Measurements from ENCODE around the gene CTDSPL.
A peak's percentile ranks its signal among the peaks of the same experiment; 100 is the strongest.
"Not testable (repeated sequence)": the region's sequence is repeated elsewhere in the genome, so short reads cannot be mapped to it uniquely, and the experiment has no call there.

Gene CTDSPL

DNA sequence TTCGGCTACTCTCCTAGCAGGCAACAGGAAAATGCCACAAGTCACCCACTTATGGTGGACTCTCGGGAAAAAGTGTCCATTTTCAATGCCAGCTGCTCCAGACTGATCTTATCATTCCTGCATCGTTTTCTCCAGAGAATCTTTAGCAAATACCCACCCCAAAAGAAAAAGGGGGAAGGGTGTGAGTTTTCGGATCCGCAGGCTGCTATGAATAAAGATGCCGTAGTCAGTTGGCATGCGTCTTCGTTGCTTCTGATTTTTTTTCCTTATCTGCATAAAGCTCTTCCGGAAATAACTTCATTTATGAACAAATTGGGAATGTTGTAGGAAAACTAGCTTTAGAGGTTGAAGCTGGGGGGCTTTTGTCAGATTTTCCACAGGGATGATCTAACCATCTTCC, 106.5 kb downstream of the CTDSPL start:
- DNase-seq (ENCODE audit: low read depth in 2 of 2) = no peak

- DNase-seq (ENCODE audit: low read depth in 2 of 2) = no peak
These were observed 107.3 kb downstream of the CTDSPL start for GRCh38 chr3:37968813-37969595.

DNA sequence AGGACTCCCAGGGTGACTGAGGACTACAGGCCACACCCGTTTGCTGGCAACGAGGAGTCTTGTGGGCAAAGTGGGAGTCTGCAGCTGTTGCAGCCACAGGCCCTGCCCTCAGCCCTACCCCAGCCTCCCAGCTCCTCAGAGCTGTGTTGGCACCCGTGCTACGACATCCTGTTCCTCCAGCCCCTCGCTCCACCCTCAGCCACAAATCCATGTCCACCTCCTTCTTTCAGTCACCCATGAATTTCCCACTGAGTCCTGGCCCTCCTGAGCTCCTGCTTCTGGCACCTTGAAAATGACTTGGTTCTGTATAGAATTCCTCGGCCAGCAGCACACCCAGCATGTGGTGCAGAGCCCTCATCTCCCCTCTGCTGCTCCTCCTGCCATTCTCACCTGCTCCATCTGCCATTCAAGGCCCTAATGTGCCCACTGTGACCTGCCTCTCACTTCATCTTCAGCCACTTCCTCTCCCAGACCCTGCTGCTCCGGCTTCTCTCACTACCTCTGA, 108.0 kb downstream of the CTDSPL start:
- no peak for DNase-seq (ENCODE audit: low read depth in 2 of 2)

DNA sequence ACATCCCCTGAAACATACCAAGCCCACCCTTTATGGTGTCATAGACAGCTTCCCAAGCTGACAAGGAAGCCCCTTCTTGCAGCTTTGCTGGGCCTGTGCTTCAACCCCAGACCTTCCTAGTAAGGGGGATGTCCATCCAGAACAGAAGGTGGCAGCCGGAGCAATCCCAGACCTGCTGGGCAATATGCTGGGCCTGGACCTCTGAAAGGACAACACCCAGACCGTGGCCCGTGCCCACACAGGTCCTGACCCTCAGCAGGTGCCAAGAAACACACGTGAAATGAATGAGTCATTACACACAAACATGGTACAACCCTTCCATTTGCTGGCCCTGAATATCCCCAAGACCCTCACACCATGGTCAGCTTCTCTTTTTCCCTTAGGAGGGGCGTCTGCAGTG, 109.1 kb downstream of the CTDSPL start:
- no peak for DNase-seq (ENCODE audit: low read depth in 2 of 2)

DNA sequence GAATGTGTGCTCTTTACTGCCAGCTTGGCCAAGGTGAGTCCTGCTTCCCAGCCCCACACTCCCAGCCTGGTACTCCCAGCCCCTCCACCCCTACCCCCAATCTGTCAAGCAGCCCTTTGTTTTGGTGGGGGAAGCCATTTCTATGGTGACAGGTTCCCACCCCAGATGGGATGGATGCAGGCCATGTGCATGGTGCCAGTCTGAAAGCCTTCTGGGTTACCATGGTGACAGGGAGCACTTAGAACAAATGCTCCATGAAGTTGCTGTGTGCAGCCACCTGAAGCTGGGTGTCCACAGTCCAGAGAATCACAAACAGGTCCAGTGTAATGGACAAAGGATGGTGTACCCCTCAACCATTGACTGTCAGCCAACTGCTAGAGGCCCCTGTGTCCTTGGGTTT, 109.8 kb downstream of the CTDSPL start:
- DNase-seq (ENCODE audit: low read depth in 2 of 2) = no peak

- not testable (repeated sequence) for DNase-seq (ENCODE audit: low read depth in 2 of 2)
These were observed 110.4 kb downstream of the CTDSPL start for GRCh38 chr3:37972056-37972455.

- no peak for DNase-seq (ENCODE audit: low read depth in 2 of 2)
These were observed 111.8 kb downstream of the CTDSPL start for GRCh38 chr3:37973246-37974054.

DNA sequence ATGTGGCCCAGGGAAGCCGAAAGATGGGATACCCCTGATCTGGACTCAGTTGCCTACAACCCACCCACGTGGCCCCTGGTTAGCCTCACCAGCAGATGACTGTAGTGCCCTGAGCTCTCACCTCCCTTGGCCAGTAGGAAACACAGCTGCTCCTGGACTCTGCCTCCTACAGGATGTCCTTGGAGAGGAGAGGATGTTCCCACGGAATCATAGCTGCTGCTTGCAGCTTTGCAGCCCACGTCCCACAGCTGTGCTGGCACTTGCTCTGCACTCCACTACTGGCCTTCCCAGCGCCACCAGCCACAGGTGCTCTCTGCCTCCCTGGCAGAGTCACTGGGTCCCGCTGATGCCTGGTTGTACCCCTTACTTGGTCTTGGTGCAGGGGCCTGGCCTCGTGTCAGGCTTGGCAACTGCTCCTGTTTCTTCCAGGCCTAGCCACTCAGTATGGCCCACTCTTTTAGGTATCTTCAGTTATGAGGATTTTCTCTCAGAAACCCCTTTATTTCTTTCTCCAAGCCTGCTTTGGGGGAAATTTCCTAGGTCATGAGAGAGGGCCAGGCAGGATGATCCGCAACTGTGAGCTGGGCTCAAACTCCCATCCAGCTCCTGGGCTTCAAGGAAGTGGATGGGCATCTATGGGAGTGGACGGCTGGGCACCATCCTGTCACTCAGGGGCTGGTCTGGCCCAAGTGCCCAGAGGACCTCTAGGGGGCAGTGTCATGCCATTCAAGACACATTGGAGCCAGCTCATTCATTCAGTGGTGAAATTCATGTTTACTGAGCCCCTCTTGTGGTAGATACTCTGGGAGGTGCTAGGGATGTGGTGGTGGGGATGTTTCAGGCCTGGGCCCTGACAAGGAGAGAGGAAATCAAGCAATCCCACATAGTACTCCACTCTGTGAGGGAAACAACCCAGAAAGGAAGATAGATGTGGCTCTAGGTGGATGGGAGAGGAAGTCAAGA, 112.7 kb downstream of the CTDSPL start:
- peak; percentile 32 to 57 for DNase-seq (ENCODE audit: low read depth in 2 of 2)

- no peak for DNase-seq (ENCODE audit: low read depth in 2 of 2)
These were observed 118.1 kb downstream of the CTDSPL start for GRCh38 chr3:37979541-37980461.

- no peak for DNase-seq (ENCODE audit: low read depth in 2 of 2)
These were observed 119.0 kb downstream of the CTDSPL start for GRCh38 chr3:37980462-37981347.

- no peak for DNase-seq (ENCODE audit: low read depth in 2 of 2)
These were observed 119.6 kb downstream of the CTDSPL start for GRCh38 chr3:37981348-37981664.

- DNase-seq (ENCODE audit: low read depth in 2 of 2) = no peak
These were observed 120.7 kb downstream of the CTDSPL start for GRCh38 chr3:37982331-37982730.

GRCh38 chr3:37984051-37984450, 122.4 kb downstream of the CTDSPL start:
- no peak for DNase-seq (ENCODE audit: low read depth in 2 of 2)

- no peak for DNase-seq (ENCODE audit: low read depth in 2 of 2)
These were observed 122.9 kb downstream of the CTDSPL start for GRCh38 chr3:37984596-37984995.

DNA sequence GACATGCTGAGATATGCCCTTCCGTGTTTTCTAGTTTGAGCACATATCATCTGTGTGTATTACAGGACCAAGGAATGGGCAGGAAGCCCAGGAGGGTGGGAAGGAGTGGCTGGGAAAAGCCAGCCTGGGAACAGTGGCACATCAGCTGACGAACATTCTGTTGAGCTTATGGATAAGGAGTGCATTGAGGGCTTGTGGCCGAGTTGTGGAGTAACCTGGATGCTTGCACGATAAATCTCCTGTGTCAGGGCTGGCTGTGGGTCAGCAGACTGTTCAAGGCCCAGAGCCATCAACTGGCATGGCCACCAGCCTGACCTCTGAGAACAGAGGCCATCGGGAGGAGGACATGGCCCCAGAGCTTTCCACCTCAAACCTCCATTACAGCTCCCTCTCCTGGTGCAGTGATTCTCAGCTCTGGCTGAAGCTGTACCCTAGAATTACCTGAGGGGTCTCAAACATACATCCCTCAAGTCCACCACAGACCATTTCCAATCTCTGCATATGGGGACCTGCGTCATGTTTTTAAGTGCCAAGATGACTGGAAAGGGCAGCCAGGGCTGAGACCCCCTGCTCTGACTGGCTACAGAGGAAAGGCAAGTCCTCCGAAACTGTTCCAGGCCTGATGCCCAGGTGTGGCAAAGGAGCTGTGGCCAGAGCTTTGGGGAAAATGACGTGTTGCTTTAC, 124.1 kb downstream of the CTDSPL start:
- no peak for DNase-seq (ENCODE audit: low read depth in 2 of 2)

DNA sequence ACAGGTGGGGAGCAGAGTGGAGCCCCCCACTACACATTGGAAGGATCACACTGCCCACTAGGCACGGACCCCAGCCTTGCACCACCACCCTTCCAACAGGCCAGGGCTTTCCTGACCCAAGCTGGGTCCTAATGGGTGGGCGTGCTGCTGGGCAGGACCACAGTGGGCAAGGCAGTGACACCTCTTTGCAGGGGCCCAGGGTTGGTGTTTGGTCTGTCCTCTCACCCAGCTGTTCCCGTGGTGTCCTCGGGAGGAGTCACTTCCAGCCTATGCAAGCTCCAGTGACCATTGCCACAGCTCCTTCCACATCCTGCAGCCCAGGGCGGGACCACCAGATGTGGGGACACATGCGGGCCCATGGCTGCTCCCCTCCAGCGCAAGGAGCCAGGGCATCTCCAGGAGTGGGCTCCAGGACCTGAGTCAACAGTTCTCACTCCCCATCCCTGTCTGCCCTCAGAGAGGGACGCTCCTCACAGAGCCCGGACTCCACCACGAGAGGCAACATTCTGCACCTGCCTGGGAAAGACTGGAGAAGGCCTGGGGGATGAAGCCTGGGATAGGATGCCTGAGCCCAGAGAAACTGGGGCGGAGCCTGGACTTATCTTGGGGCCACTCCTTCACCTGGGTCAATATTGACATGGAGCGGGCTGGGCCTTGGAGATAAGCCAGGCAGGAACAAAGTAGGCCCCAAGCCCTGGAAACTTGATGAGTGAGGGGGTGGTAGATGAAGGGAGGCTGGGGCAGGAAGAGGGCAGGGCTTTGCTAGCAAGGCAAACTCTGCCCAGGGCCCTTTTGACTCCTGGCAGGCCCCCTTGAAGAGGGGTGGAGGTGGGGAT, 125.0 kb downstream of the CTDSPL start:
- DNase-seq (ENCODE audit: low read depth in 2 of 2) = no peak

- DNase-seq (ENCODE audit: low read depth in 2 of 2) = no peak
These were observed 125.6 kb downstream of the CTDSPL start for GRCh38 chr3:37987315-37987697.

DNA sequence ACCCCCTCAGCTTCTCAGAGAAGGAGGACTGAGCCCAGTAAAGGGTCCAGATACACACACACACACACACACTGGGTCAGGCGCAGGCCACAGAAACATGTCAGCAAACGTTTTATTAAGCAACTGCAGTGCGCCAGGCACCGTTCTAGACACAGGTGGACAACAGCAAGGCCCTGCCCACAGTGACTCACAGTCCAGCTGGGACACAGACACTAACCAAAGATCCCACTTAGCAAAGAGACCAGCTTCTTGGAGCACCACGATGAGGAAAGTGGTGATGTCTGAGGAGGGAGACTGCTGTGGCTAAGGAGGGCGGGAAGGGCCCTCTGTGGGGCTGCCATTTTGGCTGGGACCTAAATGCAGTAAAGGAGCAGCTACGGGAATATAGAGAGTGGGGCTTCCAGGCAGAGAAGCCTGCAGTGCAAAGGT, 126.1 kb downstream of the CTDSPL start:
- DNase-seq (ENCODE audit: low read depth in 2 of 2) = no peak

All from stimulated activated CD8-positive, alpha-beta memory T cell treated with anti-CD3 and anti-CD28 coated beads, Interleukin-7, amount 100 ng/mL, for 1 hour (primary cell).